H1 (cell line): Measurements from ENCODE around the gene ALPL. TPM values are rescaled to one million over a fixed set of nuclear protein-coding genes. Genes with fewer than 3 reads are reported as not detected.

Experiments used
- CTCF ChIA-PET: fragments of 300-600 bp; sonication (Branson Sonifier 250); formaldehyde crosslinking; loops from one replicate; lab custom pipeline; 2021; ENCODE audit not compliant: partially characterized antibody; lab: Charles Lee
- POLR2A ChIA-PET: fragments of 300-600 bp; sonication (Branson Sonifier 250); formaldehyde crosslinking; loops from one replicate; lab custom pipeline; 2021; ENCODE audit warnings: inconsistent platforms; ENCODE audit not compliant: partially characterized antibody; lab: Charles Lee
- DNase-seq, 2 experiments: peaks; one replicate each; pipeline versions ENCODE4 v3.0.0 to v3.0.0-alpha.2; 2010 to 2022; ENCODE audit warnings: low spot score in 2 of 2, low read depth in 1 of 2, mixed read lengths in 1 of 2
- FAIRE-seq: peaks from 2 replicates; lab custom pipeline; 2011; peaks lifted over from hg19 to GRCh38; lab: Jason Lieb, UNC
- H2AFZ ChIP-seq: 2 replicates; pipeline ENCODE4 v1.8.1; 2012; ENCODE audit warnings: low read length, inconsistent platforms
- H2AK5ac ChIP-seq: 2 replicates; pipeline ENCODE4 v1.6.1; 2013; ENCODE audit warnings: low read depth, low read length
- H2BK120ac ChIP-seq: replicated peaks from 2 replicates; pipeline ENCODE3; 2013; ENCODE audit warnings: low read depth, low read length, inconsistent platforms
- H2BK12ac ChIP-seq: 2 replicates; pipeline ENCODE4 v1.6.1; 2013; ENCODE audit warnings: low read depth, low read length
- H2BK15ac ChIP-seq: 2 replicates; pipeline ENCODE4 v1.6.1; 2013; ENCODE audit warnings: low read length
- H2BK20ac ChIP-seq: 2 replicates; pipeline ENCODE4 v1.6.1; 2013; ENCODE audit warnings: low read length
- H2BK5ac ChIP-seq: 2 replicates; pipeline ENCODE4 v1.6.1; 2013; ENCODE audit warnings: low read depth, low read length
- H3K14ac ChIP-seq: 2 replicates; pipeline ENCODE4 v1.6.1; 2013; ENCODE audit warnings: inconsistent platforms; ENCODE audit not compliant: insufficient read length
- H3K18ac ChIP-seq: 2 replicates; pipeline ENCODE4 v1.6.1; 2013; ENCODE audit warnings: low read length; ENCODE audit errors: extremely low read depth
- H3K23ac ChIP-seq: 2 replicates; pipeline ENCODE4 v1.6.1; 2013; ENCODE audit warnings: inconsistent platforms; ENCODE audit not compliant: insufficient read length
- H3K23me2 ChIP-seq: 2 replicates; pipeline ENCODE4 v1.6.1; 2013; ENCODE audit warnings: low read depth, low read length
- H3K27ac ChIP-seq: 2 replicates; pipeline ENCODE4 v1.6.1; 2011; ENCODE audit warnings: low read depth, low read length, inconsistent platforms
- H3K27me3 ChIP-seq, 4 experiments: replicated peaks in 1 of 4; 1 replicate in 1 of 4; 2 replicates in 3 of 4; pipeline versions ENCODE4 v1.6.1 to v1.8.1; 2011 to 2013; ENCODE audit warnings: low read length in 3 of 4, mild to moderate bottlenecking in 3 of 4, inconsistent platforms in 2 of 4, mixed read lengths in 2 of 4, moderate library complexity in 1 of 4; ENCODE audit not compliant: control insufficient read depth in 3 of 4, insufficient read depth in 3 of 4; ENCODE audit errors: extremely low read depth in 1 of 4
- H3K36me3 ChIP-seq, 4 experiments: 2 replicates each; pipeline versions ENCODE4 v1.6.1 to v1.8.1; 2011 to 2013; ENCODE audit warnings: mild to moderate bottlenecking in 4 of 4, low read length in 3 of 4, moderate library complexity in 2 of 4, control low read depth in 1 of 4, inconsistent platforms in 1 of 4; ENCODE audit not compliant: insufficient read depth in 4 of 4, control insufficient read depth in 2 of 4
- H3K4ac ChIP-seq: replicated peaks from 2 replicates; pipeline ENCODE3; 2013; ENCODE audit warnings: low read length, low read depth, mixed read lengths, inconsistent platforms; ENCODE audit not compliant: insufficient read length
- H3K4me1 ChIP-seq, 4 experiments: replicated peaks in 1 of 4; 1 replicate in 1 of 4; 2 replicates in 3 of 4; pipeline versions ENCODE4 v1.6.1 to v1.8.1; 2011 to 2013; ENCODE audit warnings: low read length in 3 of 4, inconsistent platforms in 2 of 4, mixed read lengths in 1 of 4; ENCODE audit not compliant: insufficient read depth in 4 of 4, control insufficient read depth in 3 of 4
- H3K4me2 ChIP-seq, 2 experiments: 2 replicates each; pipeline versions ENCODE4 v1.6.1 to v1.8.1; 2011 to 2013; ENCODE audit warnings: low read depth in 2 of 2, low read length in 2 of 2, control low read depth in 1 of 2, inconsistent platforms in 1 of 2, mild to moderate bottlenecking in 1 of 2; ENCODE audit not compliant: insufficient read depth in 1 of 2
- H3K4me3 ChIP-seq, 4 experiments: fragments of 200-600, 300-600 bp in 1 of 4; sonication (generic), shearing (Covaris generic), sonication (Bioruptor Twin) in 1 of 4; 2 replicates each; pipeline versions ENCODE4 v1.5.1 to v1.8.1; 2011 to 2016; ENCODE audit warnings: low read length in 4 of 4, low read depth in 3 of 4, control low read depth in 2 of 4, inconsistent platforms in 2 of 4, mild to moderate bottlenecking in 2 of 4, mixed read lengths in 1 of 4, moderate library complexity in 1 of 4; ENCODE audit not compliant: insufficient read depth in 2 of 4; ENCODE audit errors: extremely low read depth in 1 of 4
- H3K56ac ChIP-seq: replicated peaks from 2 replicates; pipeline ENCODE3; 2013; ENCODE audit warnings: low read depth, mild to moderate bottlenecking, mixed read lengths, low read length, inconsistent platforms; ENCODE audit not compliant: insufficient read length
- H3K79me1 ChIP-seq: 2 replicates; pipeline ENCODE4 v1.6.1; 2013; ENCODE audit warnings: low read depth, low read length, control low read depth
- H3K79me2 ChIP-seq, 2 experiments: 2 replicates each; pipeline versions ENCODE4 v1.6.1 to v1.8.1; 2012 to 2013; ENCODE audit warnings: low read length in 2 of 2, mild to moderate bottlenecking in 2 of 2, inconsistent platforms in 1 of 2; ENCODE audit not compliant: insufficient read depth in 2 of 2, control insufficient read depth in 1 of 2
- H3K9ac ChIP-seq, 4 experiments: replicated peaks in 1 of 4; 1 replicate in 1 of 4; 2 replicates in 3 of 4; pipeline versions ENCODE4 v1.6.1 to v1.8.1; 2011 to 2013; ENCODE audit warnings: low read depth in 3 of 4, low read length in 3 of 4, control low read depth in 2 of 4, mild to moderate bottlenecking in 2 of 4, moderate library complexity in 2 of 4, inconsistent platforms in 1 of 4; ENCODE audit errors: extremely low read depth in 1 of 4
- H3K9me3 ChIP-seq, 2 experiments: 2 replicates each; pipeline versions ENCODE4 v1.6.1 to v1.8.1; 2012 to 2013; ENCODE audit warnings: mild to moderate bottlenecking in 2 of 2, moderate library complexity in 2 of 2, control low read depth in 1 of 2, inconsistent platforms in 1 of 2, low read depth in 1 of 2, low read length in 1 of 2, mixed read lengths in 1 of 2; ENCODE audit not compliant: insufficient read depth in 2 of 2
- H4K20me1 ChIP-seq, 2 experiments: replicated peaks in 1 of 2; 2 replicates each; pipeline versions ENCODE3 to v1.8.1; 2011 to 2013; ENCODE audit warnings: inconsistent platforms in 2 of 2, low read length in 2 of 2, mild to moderate bottlenecking in 1 of 2; ENCODE audit not compliant: insufficient read depth in 2 of 2, control insufficient read depth in 1 of 2
- H4K5ac ChIP-seq: 2 replicates; pipeline ENCODE4 v1.6.1; 2013; ENCODE audit warnings: low read length, low read depth, mixed read lengths, inconsistent platforms; ENCODE audit not compliant: insufficient read length
- H4K8ac ChIP-seq: 2 replicates; pipeline ENCODE4 v1.8.0; 2013; ENCODE audit warnings: mild to moderate bottlenecking, moderate library complexity, low read length, inconsistent platforms; ENCODE audit not compliant: insufficient read depth; ENCODE audit errors: extremely low read depth
- H4K91ac ChIP-seq: replicated peaks from 2 replicates; pipeline ENCODE3; 2013; ENCODE audit warnings: low read length, mixed read lengths, inconsistent platforms; ENCODE audit not compliant: insufficient read length
- BACH1 ChIP-seq: IDR thresholded peaks from 2 replicates; pipeline ENCODE4 v1.6.1; 2012; ENCODE audit warnings: low read length, improper control_type of control experiment
- EGR1 ChIP-seq: IDR thresholded peaks from 2 replicates; pipeline ENCODE4 v1.6.1; 2011; ENCODE audit warnings: low read depth, low read length, borderline replicate concordance
- EP300 ChIP-seq, 2 experiments: IDR thresholded peaks; 1 replicate in 1 of 2; 2 replicates in 1 of 2; pipeline ENCODE4 v1.6.1; 2011 to 2012; ENCODE audit warnings: low read depth in 2 of 2, low read length in 2 of 2, mild to moderate bottlenecking in 2 of 2, borderline replicate concordance in 1 of 2, inconsistent platforms in 1 of 2, moderate library complexity in 1 of 2
- MAFK ChIP-seq: IDR thresholded peaks from 2 replicates; pipeline ENCODE4 v1.6.1; 2012; ENCODE audit warnings: low read depth, mild to moderate bottlenecking, improper control_type of control experiment, low read length
- WGBS, 2 experiments: shearing (Covaris generic) in 1 of 2; methylation state at CpG; one replicate each; pipeline versions ENCODE4 v1.1.6 to v1.1.7; 2013 to 2015; ENCODE audit warnings: low lambda C conversion rate in 2 of 2, mixed read lengths in 2 of 2, inconsistent platforms in 1 of 2, low coverage in 1 of 2, missing lambda C conversion rate in 1 of 2; ENCODE audit not compliant: insufficient replicate concordance in 2 of 2, insufficient coverage in 1 of 2, insufficient read length in 1 of 2; ENCODE audit errors: extremely low coverage in 1 of 2, missing lambda C conversion rate in 1 of 2; 5-methylcytosine and 5-hydroxymethylcytosine counted together
- polyA plus RNA-seq, 7 experiments: library from polyadenylated mRNA; depleted of rRNA in 3 of 7; stranded (reverse) in 5 of 7; unstranded in 2 of 7; fragments of >200 nt in 5 of 7; fragments of 200-250 nt in 2 of 7; gene quantifications; 1 replicate in 5 of 7; 2 replicates in 1 of 7; 4 replicates in 1 of 7; pipeline versions ENCODE4 v1.2.1 to v1.2.3, GENCODE V29; 2011 to 2013; ENCODE audit warnings: missing spikeins in 2 of 7, mixed read lengths in 2 of 7
- total RNA-seq: library from RNA; stranded (reverse); fragmentation: NEBNext Ultra II Directional; extraction: Animal tissue kit (Norgen Biotek cat#: 25700); gene quantifications from 2 replicates; pipeline ENCODE4 v1.2.1, GENCODE V29; 2021

ALPL gene
- total and polyA plus RNA-seq, 2 of the 8 experiments (the other 6 are each of a cell fraction or from before 2014, with no cell fraction given) = 175 to 362 TPM

DNA sequence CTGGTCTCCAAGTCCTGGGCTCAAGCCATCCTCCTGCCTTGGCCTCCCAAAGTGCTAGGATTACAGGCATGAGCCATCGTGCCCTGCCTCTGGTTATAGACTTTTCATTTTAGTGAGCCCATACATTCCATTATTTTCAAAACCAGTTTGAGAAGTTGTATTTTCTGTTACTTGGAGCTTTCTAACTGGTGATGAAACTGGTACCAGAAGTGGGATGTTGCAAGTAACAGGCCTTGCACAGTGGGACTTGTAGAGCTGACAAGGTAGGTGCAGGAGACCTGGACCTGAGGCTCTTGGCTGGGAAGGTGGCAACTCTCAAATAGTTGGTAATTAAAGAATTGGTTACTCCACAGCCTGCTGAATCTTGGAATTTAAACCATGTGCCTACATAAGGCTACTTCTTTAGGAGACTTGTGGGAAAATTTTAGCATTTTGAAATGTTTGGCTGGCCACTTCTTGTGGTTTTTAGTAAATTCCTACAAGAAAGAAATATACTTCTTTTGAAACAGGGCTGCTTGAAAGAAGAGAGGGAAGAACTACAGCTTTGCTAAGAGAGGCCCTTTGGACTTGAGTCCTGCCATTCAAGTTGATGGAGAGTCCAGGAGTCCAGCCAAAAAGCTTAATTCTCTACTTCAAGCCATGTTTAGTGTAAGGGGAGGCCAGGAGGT lies 9.8 kb upstream of the ALPL start:
- no peak overlapping the region for H4K91ac ChIP-seq
- H2BK5ac ChIP-seq = no peak overlapping the region
- H3K4me3 ChIP-seq = no peak overlapping the region
- no peak overlapping the region for H3K23ac ChIP-seq
- no peak overlapping the region for H3K4me2 ChIP-seq
- H3K4ac ChIP-seq = no peak overlapping the region
- H3K18ac ChIP-seq = no peak overlapping the region
- no peak overlapping the region for H3K56ac ChIP-seq
- no peak overlapping the region for H2BK20ac ChIP-seq
- no peaks in the 10 kb centered on the region for H3K23me2 ChIP-seq
- no peaks in the 10 kb centered on the region for H3K79me1 ChIP-seq
- H3K4me1 ChIP-seq = peaks cover 0 to 5% (median 4%) of the 10 kb centered on the region in 4 experiments; a peak in 6 of 7 replicates
- H3K36me3 ChIP-seq = no peaks in the 10 kb centered on the region
- H3K27ac ChIP-seq = no peak overlapping the region
- H3K9ac ChIP-seq = no peak overlapping the region
- H4K5ac ChIP-seq = no peak overlapping the region
- no peak overlapping the region for H2BK15ac ChIP-seq
- no peak overlapping the region for H2BK12ac ChIP-seq
- H3K79me2 ChIP-seq = no peaks in the 10 kb centered on the region
- H2BK120ac ChIP-seq = no peak overlapping the region
- ChIA-PET CTCF (interaction anchor here (0.7 to 6.6 kb wide), 10 partner anchors 8 to 255 kb away, joined by 3 to 47 read pairs (median 4); no protein-coding TSS in a partner anchor), POLR2A (interaction anchor here (0.7 kb wide), 1 partner anchor 79 kb away, joined by 3 read pairs; no protein-coding TSS in a partner anchor)
- WGBS, 2 experiments = 94% methylated on average over 1 of the region's 1 CpG; no CpG with 5 or more reads in 1 of the 2 experiments
- no peaks in the 10 kb centered on the region; a peak in 1 of 7 replicates for H3K27me3 ChIP-seq
- H2AK5ac ChIP-seq = no peak overlapping the region
- no peaks in the 10 kb centered on the region for H4K20me1 ChIP-seq
- H4K8ac ChIP-seq = no peak overlapping the region
- no peak for DNase-seq
- FAIRE-seq = no peak
- peaks cover 2 to 4% of the 10 kb centered on the region in 2 experiments; a peak in 2 of 4 replicates for H3K9me3 ChIP-seq
- no peak overlapping the region for H2AFZ ChIP-seq
- H3K14ac ChIP-seq = no peak overlapping the region
- TF ChIP-seq MAFK (no peak), EGR1 (no peak), EP300 (IDR thresholded peaks at IDR 0.05; ENCODE audit: borderline replicate concordance in 1 of 2, low read depth in 2 of 2, low read length in 2 of 2) (no peak), BACH1 (no peak)
